ENCODE results near the gene PTPRE. TPM values are rescaled to one million over a fixed set of nuclear protein-coding genes. Genes with fewer than 3 reads are reported as not detected.

PTPRE gene
- total RNA-seq, 1 experiment from 2014 or later: 11.6 TPM

DNA sequence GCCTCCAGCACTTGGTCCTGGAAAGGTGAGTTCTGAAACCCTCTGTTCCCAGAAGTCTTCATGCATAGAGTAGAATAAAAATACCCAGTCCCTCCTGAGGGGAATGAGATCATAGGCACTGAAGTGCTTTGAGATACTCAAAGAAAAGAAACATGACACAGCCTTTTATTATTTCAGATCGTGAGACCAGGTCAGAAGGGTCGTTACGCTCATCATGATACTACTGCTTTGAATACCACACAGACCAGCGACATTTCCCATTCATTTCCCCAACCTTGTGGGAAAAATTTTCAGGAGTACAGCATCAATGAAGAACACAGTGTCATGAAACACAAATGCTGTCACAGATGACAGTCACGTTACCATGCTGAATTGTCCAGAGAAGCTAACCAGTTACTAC is 29.2 kb upstream of the PTPRE start:
- POLR2A ChIA-PET (ENCODE audit: low non-redundant PET): no interaction called here
- no TSS peak for BruUV-seq (replicated peaks)

GRCh38 chr10:127878475-127879055 is 28.3 kb upstream of the PTPRE start:
- BruUV-seq (replicated peaks): no TSS peak
- Histone ChIP-seq H3K27ac (ENCODE audit: low read depth, low read length, poor library complexity, severe bottlenecking) (no peak overlapping the region), H3K36me3 (ENCODE audit: insufficient read depth, low read length, poor library complexity, severe bottlenecking) (no peaks in the 10 kb centered on the region), H3K9me3 (ENCODE audit: low read depth, low read length, poor library complexity, severe bottlenecking) (no peaks in the 10 kb centered on the region), H3K27me3 (replicated peaks; ENCODE audit: insufficient read depth, low read depth, low read length, poor library complexity) (peaks cover 23% of the 10 kb centered on the region), H3K4me3 (ENCODE audit: low read depth, low read length, poor library complexity, severe bottlenecking) (no peak overlapping the region), H3K4me1 (ENCODE audit: insufficient read depth, low read length, poor library complexity, severe bottlenecking) (no peaks in the 10 kb centered on the region)
- intact Hi-C loops (cut with micrococcal nuclease; ENCODE audit: unreplicated experiment): no loop called here
- ChIA-PET POLR2A (ENCODE audit: low non-redundant PET) (no interaction called here), CTCF (no interaction called here)
- no peak for TF ChIP-seq EZH2 (IDR thresholded peaks at IDR 0.05; ENCODE audit: borderline replicate concordance, low read depth, low read length, poor library complexity, severe bottlenecking)
- TF ChIP-seq, protein P1, sequence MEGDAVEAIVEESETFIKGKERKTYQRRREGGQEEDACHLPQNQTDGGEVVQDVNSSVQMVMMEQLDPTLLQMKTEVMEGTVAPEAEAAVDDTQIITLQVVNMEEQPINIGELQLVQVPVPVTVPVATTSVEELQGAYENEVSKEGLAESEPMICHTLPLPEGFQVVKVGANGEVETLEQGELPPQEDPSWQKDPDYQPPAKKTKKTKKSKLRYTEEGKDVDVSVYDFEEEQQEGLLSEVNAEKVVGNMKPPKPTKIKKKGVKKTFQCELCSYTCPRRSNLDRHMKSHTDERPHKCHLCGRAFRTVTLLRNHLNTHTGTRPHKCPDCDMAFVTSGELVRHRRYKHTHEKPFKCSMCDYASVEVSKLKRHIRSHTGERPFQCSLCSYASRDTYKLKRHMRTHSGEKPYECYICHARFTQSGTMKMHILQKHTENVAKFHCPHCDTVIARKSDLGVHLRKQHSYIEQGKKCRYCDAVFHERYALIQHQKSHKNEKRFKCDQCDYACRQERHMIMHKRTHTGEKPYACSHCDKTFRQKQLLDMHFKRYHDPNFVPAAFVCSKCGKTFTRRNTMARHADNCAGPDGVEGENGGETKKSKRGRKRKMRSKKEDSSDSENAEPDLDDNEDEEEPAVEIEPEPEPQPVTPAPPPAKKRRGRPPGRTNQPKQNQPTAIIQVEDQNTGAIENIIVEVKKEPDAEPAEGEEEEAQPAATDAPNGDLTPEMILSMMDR (conservative IDR thresholded peaks at IDR 0.05; ENCODE audit: low read depth, low read length): no peak
- DNase-seq (ENCODE audit: low spot score): no peak

More for the DNA sequence above, 29.2 kb upstream of the PTPRE start:
- peaks cover 23% of the 10 kb centered on the region for H3K27me3 ChIP-seq (replicated peaks; ENCODE audit: insufficient read depth, low read depth, low read length, poor library complexity)
- H3K4me3 ChIP-seq (ENCODE audit: low read depth, low read length, poor library complexity, severe bottlenecking): no peak overlapping the region
- no peaks in the 10 kb centered on the region for H3K36me3 ChIP-seq (ENCODE audit: insufficient read depth, low read length, poor library complexity, severe bottlenecking)
- CTCF ChIA-PET: no interaction called here
- no peak overlapping the region for H3K27ac ChIP-seq (ENCODE audit: low read depth, low read length, poor library complexity, severe bottlenecking)
- TF ChIP-seq, protein P1 (conservative IDR thresholded peaks at IDR 0.05; ENCODE audit: low read depth, low read length): no peak
- no peak for TF ChIP-seq EZH2 (IDR thresholded peaks at IDR 0.05; ENCODE audit: borderline replicate concordance, low read depth, low read length, poor library complexity, severe bottlenecking)
- H3K9me3 ChIP-seq (ENCODE audit: low read depth, low read length, poor library complexity, severe bottlenecking): no peaks in the 10 kb centered on the region
- H3K4me1 ChIP-seq (ENCODE audit: insufficient read depth, low read length, poor library complexity, severe bottlenecking): no peaks in the 10 kb centered on the region
- no peak for DNase-seq (ENCODE audit: low spot score)
- intact Hi-C loops (cut with micrococcal nuclease; ENCODE audit: unreplicated experiment): no loop called here

DNA sequence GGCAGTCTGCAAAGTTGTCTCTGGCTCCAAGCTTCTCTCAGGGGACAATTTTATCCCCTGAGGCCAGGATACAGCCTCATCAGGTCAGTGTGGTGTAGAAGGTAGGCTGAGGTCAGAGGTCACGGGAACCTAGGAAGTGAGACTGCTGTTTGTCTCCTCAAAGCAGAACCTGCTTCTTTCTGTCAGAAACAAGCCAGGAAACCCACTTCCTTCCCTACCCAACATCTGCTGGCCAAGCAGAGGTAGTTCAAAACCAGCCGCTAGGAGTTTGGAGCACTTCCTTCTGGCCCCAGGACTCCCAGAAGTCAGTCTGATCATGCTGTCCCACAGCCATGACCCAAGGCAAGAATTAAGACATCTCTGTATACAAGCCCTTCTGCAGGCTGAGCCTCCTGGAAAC is 26.3 kb upstream of the PTPRE start:
- Histone ChIP-seq H3K9me3 (ENCODE audit: low read depth, low read length, poor library complexity, severe bottlenecking) (no peaks in the 10 kb centered on the region), H3K36me3 (ENCODE audit: insufficient read depth, low read length, poor library complexity, severe bottlenecking) (no peaks in the 10 kb centered on the region), H3K4me1 (ENCODE audit: insufficient read depth, low read length, poor library complexity, severe bottlenecking) (no peaks in the 10 kb centered on the region), H3K27me3 (replicated peaks; ENCODE audit: insufficient read depth, low read depth, low read length, poor library complexity) (peaks cover 23% of the 10 kb centered on the region), H3K4me3 (ENCODE audit: low read depth, low read length, poor library complexity, severe bottlenecking) (no peak overlapping the region), H3K27ac (ENCODE audit: low read depth, low read length, poor library complexity, severe bottlenecking) (no peak overlapping the region)
- intact Hi-C loops (cut with micrococcal nuclease; ENCODE audit: unreplicated experiment): no loop called here
- POLR2A ChIA-PET (ENCODE audit: low non-redundant PET): no interaction called here
- CTCF ChIA-PET: no interaction called here
- DNase-seq (ENCODE audit: low spot score): no peak
- TF ChIP-seq, protein P1 (conservative IDR thresholded peaks at IDR 0.05; ENCODE audit: low read depth, low read length): no peak
- no peak for TF ChIP-seq EZH2 (IDR thresholded peaks at IDR 0.05; ENCODE audit: borderline replicate concordance, low read depth, low read length, poor library complexity, severe bottlenecking)
- no TSS peak for BruUV-seq (replicated peaks)

Data from A673 (cell line).